AG04449 (cell line): ENCODE data around the gene ARHGAP15.

ENCODE experiments used
- CTCF ChIA-PET: fragments of 350-600 bp; formaldehyde crosslinking; extraction: SDS; loops from one replicate; lab custom pipeline; 2021; ENCODE audit warnings: antibody characterized with exemption; lab: Yijun Ruan, JAX
- POLR2A ChIA-PET: fragments of 400-600, 350-600 bp; formaldehyde crosslinking; extraction: SDS; loops from one replicate; lab custom pipeline; 2020; ENCODE audit warnings: antibody characterized with exemption, inconsistent platforms; lab: Yijun Ruan, JAX
- DNase-seq: peaks from one replicate; pipeline ENCODE4 v3.0.0-alpha.2; 2010; ENCODE audit warnings: low read depth, low spot score
- H3K4me3 ChIP-seq: 2 replicates; pipeline ENCODE4 v1.5.1; 2011; ENCODE audit warnings: low read depth, mild to moderate bottlenecking, control low read depth, low read length
- CTCF ChIP-seq: IDR thresholded peaks from one replicate; pipeline ENCODE4 v1.5.1; 2011; ENCODE audit warnings: mild to moderate bottlenecking, moderate library complexity, low read length, control low read depth, inconsistent platforms; ENCODE audit not compliant: insufficient read depth; ENCODE audit errors: missing control alignments

ARHGAP15 gene

DNA sequence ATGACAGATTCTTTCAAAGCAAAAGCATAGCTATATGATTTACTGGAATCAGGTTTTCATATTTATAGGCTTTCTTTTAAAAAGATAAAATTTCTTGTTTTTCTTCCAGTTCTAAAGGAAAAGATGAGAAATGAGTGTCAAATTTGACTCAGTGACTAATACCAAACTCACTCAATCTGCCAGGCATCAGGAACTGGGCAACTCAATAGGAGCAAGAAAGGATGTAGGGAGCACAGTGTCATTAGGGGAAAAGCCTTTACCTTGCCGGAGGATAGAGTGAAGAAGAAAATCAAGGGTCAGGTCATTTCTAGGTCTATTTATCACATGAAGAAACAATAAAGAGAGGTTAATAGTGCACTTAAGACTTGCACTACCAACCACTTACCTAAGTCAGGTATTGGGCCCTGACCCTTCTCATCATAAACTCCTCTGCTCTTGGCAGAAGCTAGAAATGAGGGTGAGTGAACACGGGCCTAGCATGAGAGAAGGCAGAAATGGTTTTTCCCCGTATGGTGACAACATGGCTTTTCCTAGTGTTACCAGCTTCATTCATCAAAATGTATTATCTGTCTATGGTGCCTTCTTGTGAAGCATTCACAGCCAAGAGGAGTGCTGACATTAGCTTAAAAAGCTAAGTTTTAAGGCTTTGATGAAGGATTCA lies 151.0 kb downstream of the ARHGAP15 start:
- no peak for TF ChIP-seq CTCF
- ChIA-PET CTCF (interaction anchor here (0.8 to 2.7 kb wide), 2 partner anchors 9 to 20 kb away, joined by 3 to 7 read pairs; no protein-coding TSS in a partner anchor), POLR2A (no interaction called here)
- H3K4me3 ChIP-seq, result no peak overlapping the region
- no peak for DNase-seq

DNA sequence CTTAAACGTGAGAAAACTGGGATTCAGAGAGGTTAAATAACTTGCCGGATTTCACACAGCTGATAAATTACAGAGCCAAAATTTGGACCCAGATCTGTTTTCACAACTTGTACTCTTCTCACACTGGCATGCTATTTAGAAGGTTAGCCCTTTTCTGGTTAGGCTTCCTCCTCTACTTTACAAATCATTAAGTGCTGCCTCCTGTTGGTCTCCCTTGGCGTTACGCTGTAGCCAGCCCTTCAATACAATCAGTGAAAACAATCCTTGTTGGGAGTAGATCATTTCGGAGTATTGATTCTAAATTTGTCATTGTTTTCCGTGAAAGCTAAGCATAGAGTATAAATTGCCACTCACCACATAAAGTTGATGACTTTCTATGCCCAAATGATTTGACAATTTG lies 153.5 kb downstream of the ARHGAP15 start:
- no peak for TF ChIP-seq CTCF
- ChIA-PET CTCF (no interaction called here), POLR2A (no interaction called here)
- no peak for DNase-seq
- no peak overlapping the region for H3K4me3 ChIP-seq

GRCh38 chr2:143284087-143284675 lies 155.0 kb downstream of the ARHGAP15 start:
- DNase-seq, result no peak

DNA sequence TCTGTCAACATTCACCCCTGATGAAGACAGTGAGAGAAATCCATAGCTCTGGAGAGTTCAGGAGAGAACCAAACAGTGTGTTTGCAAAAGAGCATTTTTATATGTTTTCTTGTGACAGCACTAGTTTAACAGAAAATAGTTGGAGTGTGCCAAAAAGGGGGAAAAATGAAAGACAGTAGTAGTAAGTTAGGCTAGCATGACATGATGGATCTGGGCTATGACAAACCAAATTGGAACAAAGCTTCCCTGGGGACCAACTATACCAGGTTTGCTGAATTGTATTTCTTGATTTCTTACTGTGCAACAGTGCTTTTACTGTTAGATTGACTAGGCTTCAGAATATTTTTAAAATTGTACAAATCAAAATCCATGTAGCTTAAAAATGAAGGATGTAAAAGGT lies 159.8 kb downstream of the ARHGAP15 start:
- DNase-seq, result no peak
- ChIA-PET CTCF (interaction anchor here (0.7 to 2.3 kb wide), 2 partner anchors 9 to 10 kb away, joined by 3 to 6 read pairs; no protein-coding TSS in a partner anchor), POLR2A (no interaction called here)
- no peak for TF ChIP-seq CTCF
- H3K4me3 ChIP-seq, result no peak overlapping the region

More at GRCh38 chr2:143284087-143284675, 155.0 kb downstream of the ARHGAP15 start:
- H3K4me3 ChIP-seq, result no peak overlapping the region
- CTCF ChIA-PET, result interaction anchor here (0.9 to 1.4 kb wide), 5 partner anchors 8 to 25 kb away, joined by 3 to 8 read pairs (median 3); no protein-coding TSS in a partner anchor
- TF ChIP-seq CTCF, result peak; percentile 56
- POLR2A ChIA-PET, result no interaction called here

GRCh38 chr2:143290221-143290620 lies 161.0 kb downstream of the ARHGAP15 start:
- no peak for TF ChIP-seq CTCF
- POLR2A ChIA-PET, result no interaction called here
- CTCF ChIA-PET, result no interaction called here
- no peak overlapping the region for H3K4me3 ChIP-seq
- DNase-seq, result no peak

DNA sequence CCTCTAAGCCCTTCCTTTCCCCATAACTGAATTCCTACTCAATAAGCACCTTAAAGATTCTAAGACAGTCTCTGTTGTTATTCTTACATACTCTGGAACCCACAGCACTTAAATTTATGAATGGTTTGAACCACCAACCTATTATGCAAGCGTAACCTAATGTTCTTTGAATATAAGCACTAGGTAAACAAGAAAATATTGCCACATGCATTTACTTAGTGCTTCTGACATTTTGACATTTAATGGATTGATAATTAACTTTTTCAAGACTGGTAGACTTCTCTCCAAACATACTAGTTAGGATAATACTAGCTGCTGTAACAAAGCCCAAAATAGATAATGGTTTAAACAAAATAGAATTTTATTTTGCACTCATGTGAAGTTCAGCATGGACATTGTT lies 164.8 kb downstream of the ARHGAP15 start:
- ChIA-PET CTCF (no interaction called here), POLR2A (no interaction called here)
- no peak for DNase-seq
- no peak for TF ChIP-seq CTCF
- H3K4me3 ChIP-seq, result no peak overlapping the region
